Uterus (tissue), 4 donors: ENCODE results near the gene E4F1. TPM values are rescaled to one million over a fixed set of nuclear protein-coding genes. Genes with fewer than 3 reads are reported as not detected.

Experiments
- DNase-seq, 2 donors: peaks; one replicate each; pipeline ENCODE4 v3.0.0-alpha.2; 2019 to 2020
- H3K27ac ChIP-seq, 2 donors: fragments of 200-600 bp; sonication (generic); 1 replicate in 1 of 2; 2 replicates in 1 of 2; pipeline ENCODE4 v1.5.1; 2016 to 2018
- H3K27me3 ChIP-seq, 2 donors: fragments of 200-600 bp; sonication (generic); one replicate each; pipeline ENCODE4 v1.5.1; 2018 to 2019; ENCODE audit warnings: control low read depth in 1 of 2
- H3K36me3 ChIP-seq, 2 donors: fragments of 200-600 bp; sonication (generic); one replicate each; pipeline ENCODE4 v1.5.1; 2019; ENCODE audit warnings: control low read depth in 1 of 2
- H3K4me1 ChIP-seq, 2 donors: fragments of 200-600 bp; sonication (generic); one replicate each; pipeline ENCODE4 v1.5.1; 2018 to 2019; ENCODE audit warnings: control low read depth in 1 of 2
- H3K4me3 ChIP-seq, 2 donors: fragments of 200-600 bp; sonication (generic); 1 replicate in 1 of 2; 2 replicates in 1 of 2; pipeline ENCODE4 v1.5.1; 2018 to 2019; ENCODE audit warnings: mild to moderate bottlenecking in 1 of 2
- H3K9me3 ChIP-seq, 2 donors: fragments of 200-600 bp; sonication (generic); one replicate each; pipeline ENCODE4 v1.5.1; 2019; ENCODE audit warnings: control low read depth in 1 of 2
- POLR2A ChIP-seq, 2 donors: fragments of 450-650 bp; IDR thresholded peaks; one replicate each; pipeline ENCODE4 v1.6.1; 2016; ENCODE audit warnings: antibody characterized with exemption in 2 of 2, mild to moderate bottlenecking in 1 of 2, moderate library complexity in 1 of 2
- intact Hi-C: fragments of 100-400 bp; cut with DNase I; formaldehyde crosslinking; loops from one replicate; pipeline ENCODE4 v1.15.1; 2023; ENCODE audit warnings: low total_unique reads
- total RNA-seq, 4 donors: library from RNA; depleted of rRNA in 3 of 4; stranded (reverse); fragments of >200 nt in 3 of 4; gene quantifications; one replicate each; pipeline versions ENCODE4 v1.1.0 to v1.2.4, GENCODE V29; 2014 to 2023
- TF ChIP-seq, protein P1 (sequence below), 4 experiments: fragments of 200-600 bp in 2 of 4; fragments of 450-650 bp in 2 of 4; sonication (generic) in 2 of 4; IDR thresholded peaks; one replicate each; pipeline ENCODE4 v1.5.1; 2016 to 2019; ENCODE audit warnings: antibody characterized with exemption in 4 of 4, mild to moderate bottlenecking in 2 of 4, moderate library complexity in 1 of 4
- donor health status: DM: yes; HTN: yes; CAD: no.

Gene E4F1
- total RNA-seq, 4 donors from 2014 or later, result 8.2 to 41.8 (median 29.9) TPM

DNA sequence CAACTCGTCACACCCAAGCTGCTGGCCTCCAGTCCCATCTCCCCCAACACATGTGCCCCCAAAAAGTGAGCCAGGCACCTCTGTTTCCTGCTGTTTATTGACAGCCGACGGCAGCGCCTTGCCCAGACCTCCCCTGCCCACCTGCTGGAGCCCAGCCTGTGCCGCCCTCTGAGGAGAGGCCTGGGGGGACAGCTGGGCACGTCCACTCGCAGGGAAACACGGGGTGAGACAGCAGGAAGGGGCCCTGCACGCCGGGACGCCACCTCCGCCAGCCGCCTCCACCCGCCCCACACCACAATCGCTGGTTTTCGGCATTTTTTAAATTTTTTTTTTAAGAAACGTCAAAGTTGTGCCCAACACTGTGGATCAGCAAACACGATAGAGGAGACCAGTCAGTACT, 46.3 kb upstream of the E4F1 start:
- DNase-seq, result no peak
- TF ChIP-seq POLR2A (IDR thresholded peaks at IDR 0.05), result no peak
- TF ChIP-seq, protein P1, sequence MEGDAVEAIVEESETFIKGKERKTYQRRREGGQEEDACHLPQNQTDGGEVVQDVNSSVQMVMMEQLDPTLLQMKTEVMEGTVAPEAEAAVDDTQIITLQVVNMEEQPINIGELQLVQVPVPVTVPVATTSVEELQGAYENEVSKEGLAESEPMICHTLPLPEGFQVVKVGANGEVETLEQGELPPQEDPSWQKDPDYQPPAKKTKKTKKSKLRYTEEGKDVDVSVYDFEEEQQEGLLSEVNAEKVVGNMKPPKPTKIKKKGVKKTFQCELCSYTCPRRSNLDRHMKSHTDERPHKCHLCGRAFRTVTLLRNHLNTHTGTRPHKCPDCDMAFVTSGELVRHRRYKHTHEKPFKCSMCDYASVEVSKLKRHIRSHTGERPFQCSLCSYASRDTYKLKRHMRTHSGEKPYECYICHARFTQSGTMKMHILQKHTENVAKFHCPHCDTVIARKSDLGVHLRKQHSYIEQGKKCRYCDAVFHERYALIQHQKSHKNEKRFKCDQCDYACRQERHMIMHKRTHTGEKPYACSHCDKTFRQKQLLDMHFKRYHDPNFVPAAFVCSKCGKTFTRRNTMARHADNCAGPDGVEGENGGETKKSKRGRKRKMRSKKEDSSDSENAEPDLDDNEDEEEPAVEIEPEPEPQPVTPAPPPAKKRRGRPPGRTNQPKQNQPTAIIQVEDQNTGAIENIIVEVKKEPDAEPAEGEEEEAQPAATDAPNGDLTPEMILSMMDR (IDR thresholded peaks at IDR 0.05), result no peak
- Histone ChIP-seq H3K4me3 (no peak overlapping the region), H3K36me3 (no peaks in the 10 kb centered on the region), H3K4me1 (no peaks in the 10 kb centered on the region), H3K9me3 (no peaks in the 10 kb centered on the region), H3K27ac (no peak overlapping the region), H3K27me3 (no peaks in the 10 kb centered on the region)
- intact Hi-C loops, result no loop called here

DNA sequence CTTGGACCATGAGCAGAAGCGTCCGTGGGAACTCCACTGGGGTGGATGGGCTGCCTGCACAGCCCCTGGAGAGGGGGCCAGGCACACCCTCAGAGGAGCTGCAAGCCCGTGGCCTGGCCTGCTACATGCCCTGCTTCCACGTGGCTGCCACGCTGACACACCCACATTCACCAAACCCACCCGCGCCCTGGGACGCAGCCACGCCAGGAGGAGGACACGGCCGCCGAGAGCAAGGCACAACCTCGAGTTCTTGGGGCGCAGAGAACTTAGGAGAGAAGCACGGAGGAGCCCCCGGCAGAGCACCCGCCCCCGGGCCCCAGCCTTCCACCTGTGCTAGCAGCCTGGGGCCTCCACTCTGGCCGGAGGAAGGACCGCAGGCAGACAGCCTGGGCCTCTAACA, 45.8 kb upstream of the E4F1 start:
- DNase-seq, result no peak
- intact Hi-C loops, result no loop called here
- Histone ChIP-seq H3K27me3 (no peaks in the 10 kb centered on the region), H3K4me1 (no peaks in the 10 kb centered on the region), H3K27ac (no peak overlapping the region), H3K9me3 (no peaks in the 10 kb centered on the region), H3K4me3 (no peak overlapping the region), H3K36me3 (no peaks in the 10 kb centered on the region)
- TF ChIP-seq POLR2A (IDR thresholded peaks at IDR 0.05), result no peak
- TF ChIP-seq, protein P1 (IDR thresholded peaks at IDR 0.05), result no peak

DNA sequence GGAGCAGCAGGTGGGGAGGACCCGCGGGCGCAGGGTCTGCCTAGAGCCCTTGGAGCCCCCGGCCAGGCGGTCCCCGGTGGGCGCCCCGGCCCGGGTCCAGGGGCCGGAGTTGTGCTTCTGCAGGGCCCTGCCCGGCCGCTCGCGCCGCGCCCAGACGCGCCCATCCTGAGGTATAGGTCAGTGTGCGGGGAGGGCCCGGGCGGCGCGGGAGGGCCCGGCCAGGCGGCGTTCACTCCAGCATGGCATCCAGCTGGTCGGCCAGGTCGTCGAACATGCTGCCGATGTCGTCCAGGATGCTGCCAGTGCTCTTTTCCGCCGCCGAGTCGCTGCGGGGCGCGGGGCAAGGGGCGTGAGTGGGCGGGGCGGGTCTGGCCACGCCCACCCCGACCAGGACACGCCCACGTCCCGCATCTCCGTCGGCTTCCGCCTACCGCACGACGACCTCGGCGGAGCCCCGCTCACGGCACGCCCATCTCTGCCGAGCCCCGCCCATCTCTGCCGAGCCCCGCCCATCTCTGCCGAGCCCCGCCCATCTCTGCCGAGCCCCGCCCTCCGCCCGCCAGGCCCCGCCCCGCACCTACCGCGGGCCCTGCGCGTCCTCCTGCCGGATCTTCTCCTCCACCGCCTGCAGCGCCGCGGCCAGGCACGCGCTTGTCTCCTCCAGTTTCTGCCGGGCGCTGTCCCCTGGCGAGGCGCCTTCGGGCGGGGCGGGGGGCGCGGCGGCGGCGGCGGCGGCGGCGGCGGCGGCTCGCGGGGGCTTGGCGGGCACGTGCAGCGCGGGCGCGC, 44.9 kb upstream of the E4F1 start:
- no peaks in the 10 kb centered on the region for H3K4me1 ChIP-seq
- no peak overlapping the region for H3K27ac ChIP-seq
- no peaks in the 10 kb centered on the region for H3K27me3 ChIP-seq
- no peaks in the 10 kb centered on the region for H3K9me3 ChIP-seq
- no peak overlapping the region for H3K4me3 ChIP-seq
- DNase-seq, result no peak
- TF ChIP-seq, protein P1 (IDR thresholded peaks at IDR 0.05), result no peak
- no peak for TF ChIP-seq POLR2A (IDR thresholded peaks at IDR 0.05)
- H3K36me3 ChIP-seq, result no peaks in the 10 kb centered on the region
- intact Hi-C loops, result no loop called here

DNA sequence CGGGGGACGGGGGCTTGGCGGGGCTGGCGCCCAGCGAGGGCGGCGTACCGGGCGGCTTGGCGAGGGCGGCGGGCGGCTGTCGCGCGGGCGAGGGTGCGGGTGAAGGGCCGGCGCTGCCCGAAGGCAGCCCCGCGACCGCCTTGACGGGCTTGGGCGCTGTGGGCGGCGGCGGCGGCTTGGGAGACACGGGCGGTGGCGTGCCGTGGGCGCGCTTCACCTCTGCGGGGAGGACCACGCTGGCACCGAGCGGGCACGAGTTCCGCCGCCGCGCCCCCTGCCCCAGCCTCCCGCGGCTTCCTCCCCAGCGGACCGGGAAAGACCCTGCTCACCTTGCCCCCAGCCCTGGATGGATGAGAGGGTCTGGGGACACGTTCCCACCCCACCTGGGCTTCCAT, 44.3 kb upstream of the E4F1 start:
- no peak for DNase-seq
- Histone ChIP-seq H3K9me3 (no peaks in the 10 kb centered on the region), H3K4me3 (no peak overlapping the region), H3K27ac (no peak overlapping the region), H3K27me3 (no peaks in the 10 kb centered on the region), H3K4me1 (no peaks in the 10 kb centered on the region), H3K36me3 (no peaks in the 10 kb centered on the region)
- TF ChIP-seq, protein P1 (IDR thresholded peaks at IDR 0.05), result no peak
- no peak for TF ChIP-seq POLR2A (IDR thresholded peaks at IDR 0.05)
- intact Hi-C loops, result no loop called here

DNA sequence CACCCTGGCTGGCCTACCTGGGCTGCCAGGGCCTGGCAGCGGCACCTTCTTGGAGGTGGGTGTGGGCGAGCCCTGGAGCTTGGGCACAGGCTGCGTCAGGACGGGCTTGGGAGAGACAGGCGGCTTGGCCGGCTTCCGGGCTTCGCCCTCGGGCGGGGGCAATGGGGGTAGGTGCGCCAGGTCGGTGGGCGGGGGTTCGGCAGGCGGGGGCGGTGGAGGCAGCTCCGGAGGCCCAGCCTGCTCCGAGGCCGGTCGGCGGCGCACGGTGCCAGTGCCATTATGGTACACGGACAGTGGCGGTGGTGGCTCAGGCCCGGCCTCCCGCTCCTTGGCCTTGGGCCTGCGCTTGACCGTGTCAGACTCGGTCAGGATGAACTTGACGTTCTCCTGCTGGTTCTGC, 43.8 kb upstream of the E4F1 start:
- no peak overlapping the region for H3K27ac ChIP-seq
- no peak for DNase-seq
- TF ChIP-seq POLR2A (IDR thresholded peaks at IDR 0.05), result no peak
- TF ChIP-seq, protein P1 (IDR thresholded peaks at IDR 0.05), result no peak
- intact Hi-C loops, result no loop called here
- no peaks in the 10 kb centered on the region for H3K27me3 ChIP-seq
- H3K36me3 ChIP-seq, result no peaks in the 10 kb centered on the region
- H3K4me3 ChIP-seq, result no peak overlapping the region
- no peaks in the 10 kb centered on the region for H3K9me3 ChIP-seq
- H3K4me1 ChIP-seq, result no peaks in the 10 kb centered on the region
